GM19240 (cell line): Measurements from ENCODE around the gene ST6GAL1.

Source experiments
- DNase-seq: peaks from one replicate; pipeline ENCODE4 v3.0.0; 2011; ENCODE audit warnings: low spot score; ENCODE audit not compliant: insufficient read length

ST6GAL1 gene

DNA sequence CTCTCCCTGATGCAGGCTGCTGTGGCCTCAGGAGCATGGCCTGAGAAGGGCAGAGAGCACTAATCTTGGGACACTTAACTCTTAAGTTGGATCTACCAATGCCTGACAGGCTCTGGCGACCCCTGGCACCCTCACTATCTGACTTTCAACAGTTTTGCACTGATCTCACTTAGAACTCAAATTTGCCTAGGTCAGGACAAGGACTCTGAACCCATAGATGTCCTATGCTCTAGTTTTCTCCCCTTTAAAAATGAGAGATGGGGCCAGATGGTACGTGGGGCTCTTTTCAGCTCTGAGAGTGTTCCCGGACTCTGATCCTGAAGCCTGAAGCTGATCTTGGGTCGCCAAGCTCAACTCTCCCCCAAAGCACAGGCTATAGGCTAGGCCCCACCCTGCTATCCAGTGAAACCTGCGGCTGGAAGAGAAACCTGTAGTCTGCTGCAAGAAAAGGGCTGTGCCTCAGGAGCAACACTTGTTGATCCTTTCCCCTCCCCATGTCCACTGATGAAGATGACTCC is 143.3 kb downstream of the ST6GAL1 start:
- no peak for DNase-seq

DNA sequence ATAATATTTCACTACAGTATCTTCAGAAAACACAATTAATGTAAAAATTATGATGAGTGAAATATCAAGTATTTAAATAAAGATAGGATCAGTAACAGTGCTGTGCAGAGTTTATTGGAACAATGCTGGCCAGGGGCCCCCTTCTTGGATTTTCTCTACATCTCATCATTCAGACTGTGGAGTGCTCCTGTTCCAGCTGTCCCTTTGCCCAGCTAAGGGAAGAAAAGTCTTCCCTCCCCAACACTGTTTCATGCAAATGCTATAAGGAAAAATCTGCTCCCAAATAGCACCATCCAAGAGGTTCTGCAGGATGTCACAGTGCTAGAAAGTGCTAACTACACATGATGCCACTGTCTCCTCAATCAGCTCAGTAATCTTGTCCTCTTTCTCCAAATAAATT is 144.5 kb downstream of the ST6GAL1 start:
- DNase-seq: no peak

DNA sequence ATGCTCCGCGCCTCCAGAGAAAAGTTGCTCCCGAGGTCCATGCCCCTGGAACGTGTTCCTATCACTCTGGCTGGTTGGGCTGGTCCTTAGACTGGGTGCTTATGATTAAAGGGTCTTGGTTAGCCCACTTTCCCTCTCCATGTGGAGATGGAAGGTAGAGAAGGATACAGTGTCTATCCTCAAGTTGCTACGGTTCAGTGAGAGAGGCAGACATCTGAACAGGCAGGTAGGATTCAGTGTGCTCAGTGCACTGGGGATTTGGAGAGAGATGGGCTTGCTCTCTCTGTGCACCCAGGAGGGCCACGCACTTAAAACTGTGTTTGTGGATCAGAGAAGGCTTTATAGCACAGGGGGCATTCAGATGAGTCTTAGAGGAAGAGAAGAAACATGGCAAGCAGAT is 146.0 kb downstream of the ST6GAL1 start:
- DNase-seq: no peak

DNA sequence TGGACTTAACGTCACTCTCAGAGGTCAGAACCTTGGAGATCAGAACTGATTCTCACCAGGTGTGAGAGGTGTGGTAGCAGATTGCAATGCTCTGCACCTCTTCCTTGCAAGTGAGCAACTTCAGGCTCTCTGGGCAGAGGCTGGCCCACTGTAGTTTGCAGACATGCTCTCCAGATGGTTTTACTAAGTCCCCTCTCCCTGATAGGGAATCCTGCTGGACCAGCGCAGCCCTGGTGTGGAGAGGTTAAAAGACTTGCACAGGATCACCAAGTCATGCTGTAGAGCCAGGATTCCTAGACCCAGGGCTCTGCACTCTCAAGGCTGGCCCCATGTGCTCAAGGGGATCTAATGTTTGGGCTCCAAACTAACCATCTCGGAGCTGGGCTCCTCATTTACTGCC is 146.8 kb downstream of the ST6GAL1 start:
- DNase-seq: no peak

DNA sequence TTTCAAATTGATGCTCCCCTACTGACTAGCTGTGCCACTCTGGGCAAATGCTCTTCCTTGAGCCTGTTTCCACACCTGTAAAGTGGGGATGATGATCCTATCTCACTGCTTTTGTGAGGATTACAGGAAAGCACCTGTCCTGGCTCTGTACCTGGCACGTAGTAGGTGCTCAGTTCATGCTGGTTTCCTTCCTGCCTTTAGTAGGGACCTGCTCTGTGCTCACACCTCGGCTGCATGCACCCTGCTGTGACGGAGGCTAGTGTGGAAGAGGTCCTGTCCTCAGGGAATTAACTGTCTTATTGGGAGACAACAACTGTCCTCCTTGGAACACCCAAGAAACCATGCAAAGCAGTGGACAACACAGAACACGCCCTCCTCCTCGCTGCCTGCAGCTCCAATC is 147.2 kb downstream of the ST6GAL1 start:
- no peak for DNase-seq

DNA sequence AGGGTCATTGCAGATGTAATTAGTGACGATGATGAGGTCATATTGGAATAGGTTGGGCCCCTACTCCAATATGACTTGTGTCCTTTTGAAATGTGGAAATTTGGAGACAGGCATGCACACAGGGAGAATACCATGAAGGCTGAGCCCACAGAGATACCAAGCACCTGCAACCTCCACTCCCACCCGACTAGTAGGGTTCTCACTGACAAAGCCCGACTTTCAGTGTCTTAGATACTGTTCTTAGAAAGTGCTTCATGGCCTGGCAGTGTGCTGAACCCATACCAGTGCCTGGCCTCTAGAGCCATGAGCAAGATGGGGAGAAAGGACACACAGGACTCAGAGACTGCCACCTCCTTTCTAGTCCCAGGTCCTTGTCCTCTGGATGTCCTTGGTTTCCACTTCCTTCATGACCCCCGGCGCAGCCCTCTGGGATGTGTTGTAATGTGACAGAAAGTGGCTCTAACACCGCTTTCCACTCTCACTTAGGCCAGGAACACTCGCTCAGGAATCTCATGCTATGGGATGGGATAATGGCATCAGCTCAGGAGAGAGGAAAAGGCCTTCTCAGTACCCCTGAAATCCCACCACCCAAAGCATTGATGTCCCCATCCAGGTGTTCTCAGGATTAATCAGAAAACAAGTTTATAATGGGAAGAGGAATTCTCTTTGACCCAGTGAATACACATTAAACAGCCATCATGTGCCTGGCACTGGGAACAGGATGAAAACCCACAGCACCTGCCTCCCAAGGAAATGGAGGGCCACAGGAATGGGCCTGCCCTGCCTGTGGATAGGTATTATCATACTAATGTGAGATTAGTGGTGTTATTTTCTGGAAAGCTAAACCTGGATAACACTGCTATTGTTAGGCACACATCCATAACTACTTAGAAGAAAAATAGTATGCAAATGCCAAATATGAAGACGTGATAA is 149.0 kb downstream of the ST6GAL1 start:
- no peak for DNase-seq

DNA sequence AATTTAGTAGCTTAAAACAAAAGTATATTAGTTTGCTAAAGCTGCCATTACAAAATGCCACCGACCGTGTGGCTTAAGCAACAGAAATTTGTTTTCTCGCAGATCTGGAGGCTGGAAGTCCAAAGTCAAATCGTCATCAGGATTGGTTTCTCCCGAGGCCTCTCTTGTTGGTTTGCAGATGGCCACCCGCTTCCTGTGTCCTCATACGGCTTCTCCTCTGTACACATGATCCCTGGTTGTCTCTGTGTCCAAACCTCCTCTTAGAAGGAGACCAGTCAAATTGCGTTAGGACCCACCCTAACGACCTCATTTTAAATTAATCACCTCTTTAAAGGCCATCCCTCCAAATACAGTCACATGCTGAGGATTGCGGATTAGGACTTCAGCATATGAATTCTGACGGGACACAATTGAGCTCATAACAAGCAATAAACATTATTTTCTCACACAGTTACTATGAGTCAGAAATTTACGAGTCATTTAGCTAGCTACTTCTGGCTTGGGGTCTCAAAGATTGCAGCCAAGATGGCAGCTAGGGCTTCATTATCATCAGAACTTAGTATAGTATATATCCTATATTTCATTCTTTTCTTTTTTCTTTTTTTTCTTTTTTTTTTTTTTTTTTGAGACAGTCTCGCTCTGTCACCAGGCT is 150.6 kb downstream of the ST6GAL1 start:
- no peak for DNase-seq

DNA sequence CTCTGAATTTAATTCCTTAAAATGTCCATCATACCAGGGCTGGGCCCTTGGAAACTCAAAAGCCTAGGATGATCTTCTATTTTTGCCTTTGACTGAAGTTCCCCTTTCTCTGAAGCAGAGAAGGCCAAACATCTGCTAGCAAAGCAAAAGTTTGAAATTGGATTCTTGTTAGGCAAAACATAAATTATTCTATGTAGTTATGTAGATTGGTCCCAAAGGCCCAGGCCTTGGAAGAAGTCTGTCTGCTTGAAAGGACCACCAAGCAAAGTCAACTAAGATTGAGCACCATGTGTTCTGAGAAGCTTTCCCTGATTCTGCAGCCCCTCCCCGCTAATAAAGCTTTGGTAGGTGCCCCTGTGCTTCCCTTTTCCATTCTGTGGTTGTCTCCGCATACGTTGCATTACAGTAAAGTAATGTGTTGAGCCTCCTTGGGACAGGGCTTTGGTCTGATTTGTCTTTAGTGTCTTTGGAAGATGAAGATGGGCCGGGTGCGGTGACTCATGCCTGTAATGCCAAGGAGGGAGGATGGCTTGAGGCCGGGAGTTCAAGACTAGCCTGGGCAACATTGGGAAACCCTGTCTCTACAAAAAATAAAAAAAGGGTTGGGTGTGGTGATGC is 152.5 kb downstream of the ST6GAL1 start:
- DNase-seq: no peak

DNA sequence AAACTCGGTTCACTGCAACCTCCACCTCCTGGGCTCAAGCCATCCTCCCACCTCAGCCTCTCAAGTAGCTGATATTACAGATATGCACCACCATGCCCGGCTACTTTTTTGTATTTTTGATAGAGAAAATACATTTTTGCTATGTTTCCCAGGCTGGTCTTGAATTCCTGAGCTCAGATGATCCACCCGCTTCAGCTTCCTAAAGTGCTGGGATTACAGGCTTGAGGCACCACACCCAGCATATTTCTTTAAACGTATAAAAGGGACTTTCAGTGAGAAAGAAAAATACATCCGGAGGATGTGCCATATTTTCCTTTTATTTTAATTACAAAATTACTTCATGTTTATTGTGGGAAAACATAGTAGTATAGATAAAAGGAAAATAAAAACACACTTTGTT is 153.8 kb downstream of the ST6GAL1 start:
- DNase-seq: no peak

DNA sequence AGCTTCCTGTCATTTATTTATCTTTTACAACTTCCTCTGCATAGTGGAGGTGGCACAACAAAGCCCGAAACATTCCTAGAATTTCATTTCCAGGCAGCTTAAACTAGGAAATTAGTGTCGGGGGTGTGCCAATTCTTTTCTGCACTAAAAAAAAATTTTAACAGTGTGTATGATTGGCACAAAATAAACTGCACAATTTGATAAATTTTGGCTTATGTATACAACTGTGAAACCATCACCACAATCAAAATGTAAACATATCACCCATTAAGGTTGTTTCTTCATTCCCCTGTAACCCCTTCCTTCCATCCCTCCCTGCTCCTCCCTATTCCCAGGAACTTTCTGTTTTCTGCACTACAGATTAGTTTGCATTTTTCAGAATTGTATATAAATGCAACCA is 154.3 kb downstream of the ST6GAL1 start:
- DNase-seq: no peak

DNA sequence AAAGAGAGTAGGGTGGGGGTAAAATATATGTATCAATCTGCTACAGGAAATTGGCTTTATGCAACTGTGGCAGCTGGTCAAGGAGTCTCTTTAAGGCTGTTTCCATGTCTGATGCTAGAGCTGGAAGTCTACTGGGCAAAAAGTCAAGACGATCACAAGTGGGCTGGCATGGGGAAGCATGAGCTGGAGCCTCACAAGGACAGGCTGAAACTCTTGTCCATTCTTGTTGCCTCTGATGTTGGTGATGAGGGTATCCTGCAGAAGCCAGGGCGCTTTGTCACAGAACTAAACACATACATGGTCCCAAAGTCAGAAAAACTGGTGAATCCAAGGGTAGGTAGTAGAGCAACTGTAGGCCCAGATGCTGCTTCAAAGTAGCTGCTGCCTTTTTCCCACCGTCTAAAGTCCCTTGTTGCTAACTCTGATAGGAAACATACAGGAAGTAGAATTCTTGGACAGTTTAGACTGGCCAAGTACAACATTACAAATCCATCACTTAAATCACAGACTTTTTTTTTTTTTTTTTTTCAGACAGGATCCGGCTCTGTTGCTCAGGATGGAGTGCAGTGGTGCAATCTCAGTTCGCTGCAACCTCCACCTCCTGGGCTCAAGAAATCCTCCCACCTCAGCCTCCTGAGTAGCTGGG is 154.8 kb downstream of the ST6GAL1 start:
- DNase-seq: no peak

DNA sequence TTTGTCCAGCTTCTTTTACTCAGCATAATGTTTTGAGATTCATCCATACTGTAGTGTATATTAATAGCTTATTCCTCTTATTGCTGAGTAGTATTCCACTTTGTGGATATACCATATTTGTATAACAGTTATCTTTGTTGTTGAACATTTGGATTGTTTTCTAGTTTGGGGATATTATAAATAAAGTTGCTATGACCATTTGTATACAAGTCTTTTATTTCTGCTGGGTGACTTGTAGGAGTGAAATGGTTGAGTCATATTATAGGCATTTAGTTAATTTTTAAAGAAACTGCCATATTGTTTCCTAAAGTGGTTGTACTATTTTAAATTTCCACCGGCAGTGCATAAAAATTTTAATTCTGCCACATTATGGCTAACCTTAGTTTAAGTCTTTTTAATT is 155.6 kb downstream of the ST6GAL1 start:
- DNase-seq: no peak

DNA sequence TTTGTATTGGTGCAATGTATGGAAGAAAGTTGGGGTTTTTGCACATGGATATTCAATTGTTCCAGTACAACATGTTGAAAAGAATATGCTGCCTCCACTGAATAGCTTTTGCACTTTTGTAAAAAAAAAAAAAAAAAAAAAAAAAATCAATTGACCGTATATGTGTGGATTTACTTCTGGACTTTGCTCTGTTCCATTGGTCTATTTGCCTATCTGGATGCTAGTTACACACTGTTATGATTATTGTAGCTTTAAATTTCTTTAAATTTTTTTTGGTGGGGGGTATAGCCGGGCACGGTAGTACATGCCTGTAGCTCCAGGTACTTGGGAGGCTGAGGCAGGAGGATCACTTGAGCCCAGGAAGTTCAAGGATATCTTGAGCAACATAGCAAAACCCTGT is 156.5 kb downstream of the ST6GAL1 start:
- no peak for DNase-seq

DNA sequence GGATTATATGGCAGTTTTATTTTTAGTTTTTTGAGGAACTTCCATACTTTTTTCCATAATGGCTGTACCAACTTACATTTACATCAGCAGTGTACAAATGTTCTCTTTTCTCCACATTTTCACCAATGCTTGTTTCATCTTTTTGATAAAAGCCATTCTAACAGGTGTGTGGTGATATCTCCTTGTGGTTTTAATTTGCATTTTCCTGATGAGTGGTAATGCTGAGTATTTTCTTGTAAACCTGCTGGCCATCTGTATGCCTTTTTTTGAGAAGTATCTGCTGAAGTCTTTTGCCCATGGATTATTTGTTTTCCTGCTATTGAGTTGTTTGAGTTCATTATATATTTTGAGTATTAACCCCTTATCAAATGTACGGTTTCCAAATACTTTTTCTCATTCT is 158.4 kb downstream of the ST6GAL1 start:
- no peak for DNase-seq

DNA sequence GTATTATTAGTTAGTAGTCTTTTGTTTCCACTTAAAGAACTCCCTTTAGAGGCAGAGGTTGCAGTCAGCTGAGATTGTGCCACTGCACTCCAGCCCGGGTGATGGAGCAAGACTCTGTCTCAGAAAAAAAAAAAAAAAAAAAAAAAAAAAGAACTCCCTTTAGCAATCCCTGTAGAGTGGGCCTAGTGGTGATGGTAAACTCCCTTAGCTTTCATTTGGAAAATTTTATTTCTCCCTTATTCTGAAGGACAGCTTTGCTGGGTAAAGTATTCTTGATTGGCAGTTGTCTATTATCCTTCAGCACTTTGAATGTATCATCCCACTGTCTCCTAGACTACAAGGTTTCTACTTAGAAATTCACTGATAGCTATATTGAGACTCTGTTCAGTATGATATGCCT is 163.0 kb downstream of the ST6GAL1 start:
- no peak for DNase-seq

DNA sequence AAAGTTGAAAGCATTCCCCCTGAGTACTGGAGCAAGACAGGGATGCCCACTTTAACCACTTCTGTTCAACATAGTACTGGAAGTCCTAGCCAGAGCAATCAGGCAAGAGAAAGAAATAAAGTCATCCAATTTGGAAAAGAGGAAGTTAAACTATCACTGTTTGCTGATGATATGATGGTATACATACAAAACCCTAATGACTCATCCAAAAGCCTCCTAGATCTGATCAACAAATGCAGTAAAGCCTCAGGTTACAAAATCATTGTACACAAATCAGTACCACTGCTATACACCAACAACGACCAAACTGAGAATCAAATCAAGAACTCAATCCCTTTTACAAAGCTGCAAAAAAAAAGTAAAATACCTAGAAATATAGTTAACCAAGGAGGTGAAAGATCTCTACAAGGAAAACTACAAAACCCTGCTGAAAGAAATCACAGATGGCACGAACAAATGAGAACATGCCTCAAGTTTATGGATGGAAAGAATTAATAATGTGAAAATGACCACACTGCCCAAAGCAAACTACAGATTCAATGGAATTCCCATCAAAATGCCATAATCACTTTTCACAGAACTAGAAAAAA is 168.7 kb downstream of the ST6GAL1 start:
- DNase-seq: no peak

DNA sequence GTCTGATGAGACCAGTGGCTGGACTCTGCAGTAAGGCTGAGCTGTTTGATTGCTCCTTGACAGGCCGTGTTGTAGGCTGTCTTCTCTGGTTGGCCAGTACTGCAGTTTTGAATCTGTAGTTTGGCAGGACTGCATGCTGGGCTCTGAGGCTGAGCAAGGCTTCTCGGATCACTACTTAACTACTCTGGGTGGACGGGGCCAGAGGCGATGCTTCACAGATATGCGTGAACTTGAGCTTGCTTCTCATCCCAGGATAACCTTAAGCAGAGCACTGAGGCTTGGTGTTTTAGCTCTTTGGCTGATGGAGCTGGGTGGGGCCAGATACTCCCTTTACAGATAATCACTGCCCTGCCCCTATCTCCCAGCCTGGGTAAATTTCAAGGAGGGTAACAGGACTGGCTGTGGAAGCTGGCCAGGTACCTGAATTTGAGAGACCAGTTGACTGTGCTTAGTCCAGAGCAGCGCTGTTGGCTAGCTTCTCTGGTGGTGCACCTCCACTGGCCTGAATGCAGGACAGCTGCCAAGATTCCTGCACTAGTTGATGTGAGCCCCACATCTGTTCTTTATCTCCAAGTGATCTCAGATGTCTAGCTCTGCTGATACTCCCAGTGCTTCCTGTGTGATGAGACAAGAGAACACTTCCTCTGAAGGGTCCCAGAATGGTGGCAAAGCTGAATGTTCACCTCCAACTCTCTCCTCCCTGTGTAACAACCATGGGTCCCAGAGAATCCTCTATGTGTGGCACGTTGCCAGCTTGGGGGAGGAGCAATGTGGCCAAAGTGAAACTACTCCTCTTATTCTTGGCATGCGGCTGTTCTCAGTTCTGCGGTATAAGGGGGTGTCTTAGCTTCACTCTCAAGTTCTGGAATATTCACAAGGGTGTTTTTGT is 171.1 kb downstream of the ST6GAL1 start:
- DNase-seq: no peak

DNA sequence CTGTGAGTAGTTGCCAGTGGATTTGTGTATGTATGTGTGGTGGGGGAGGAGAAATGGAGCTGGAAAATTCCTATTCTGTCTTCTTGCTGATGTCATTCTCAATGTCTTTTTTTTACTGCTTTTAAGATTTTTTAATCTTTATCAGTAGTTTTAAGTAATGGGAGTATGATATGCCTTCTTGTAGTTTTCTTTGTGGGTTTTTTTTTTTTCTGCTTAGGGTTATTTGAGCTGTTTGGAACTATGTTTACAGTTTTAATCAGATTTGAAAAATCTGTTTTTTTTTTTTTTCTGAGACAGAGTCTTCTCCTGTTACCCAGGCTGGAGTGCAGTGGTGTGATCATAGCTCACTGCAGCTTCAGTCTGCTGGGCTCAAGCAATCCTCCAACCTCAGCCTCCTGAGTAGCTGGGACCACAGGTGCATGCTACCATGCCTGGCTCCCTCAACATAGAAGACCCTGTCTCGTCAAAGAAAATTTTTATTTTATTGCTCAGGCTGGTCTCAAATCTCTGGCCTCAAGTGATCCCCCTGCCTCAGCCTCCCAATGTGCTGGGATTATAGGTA is 171.8 kb downstream of the ST6GAL1 start:
- DNase-seq: no peak

DNA sequence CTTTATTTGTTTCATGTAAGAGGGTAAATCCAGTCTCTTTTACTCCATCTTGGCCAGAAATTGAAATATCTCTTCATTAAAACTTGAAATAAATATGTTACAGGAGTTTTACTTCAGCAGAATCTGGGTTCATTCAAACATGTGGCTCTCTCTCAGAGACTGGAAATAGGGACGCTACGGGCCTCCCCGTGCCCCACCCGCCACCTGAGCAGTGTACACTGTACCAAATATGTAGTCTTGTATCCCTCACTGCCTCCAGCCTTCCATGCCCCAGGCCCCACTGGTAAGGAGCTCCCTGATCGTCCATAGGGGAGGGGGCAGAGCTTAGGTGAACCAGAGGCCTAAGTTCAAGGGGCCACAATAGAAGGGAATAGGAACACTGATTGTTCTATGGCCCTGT is 172.9 kb downstream of the ST6GAL1 start:
- no peak for DNase-seq

DNA sequence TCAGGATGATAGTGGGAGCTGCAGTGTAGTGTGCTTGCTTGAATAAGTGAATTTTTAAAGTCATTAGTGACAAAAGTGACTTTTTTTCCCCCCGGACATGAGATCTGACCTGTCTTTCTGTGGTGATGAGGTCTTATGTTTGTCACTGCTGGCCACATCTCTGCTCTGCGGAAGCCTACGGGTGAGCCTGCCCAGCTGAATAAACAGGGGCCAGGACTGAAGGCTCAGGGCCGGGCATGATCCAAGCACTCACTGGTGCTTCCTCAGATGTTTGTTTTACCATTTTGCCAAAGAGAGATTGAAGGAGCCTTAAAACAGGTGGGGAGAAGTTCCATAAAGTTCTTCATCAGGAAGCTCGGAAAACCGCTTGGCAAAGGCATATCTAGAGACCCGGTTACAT is 174.0 kb downstream of the ST6GAL1 start:
- DNase-seq: no peak
